HG02763 (cell line): ENCODE data around the gene ANKRD28.

Source experiments
- ATAC-seq: cut with Tn5 transposase; IDR thresholded peaks from one replicate; pipeline ENCODE4 v1.9.1; 2021; ENCODE audit warnings: mild to moderate bottlenecking, moderate library complexity; ENCODE audit not compliant: unreplicated experiment

The ANKRD28 gene

DNA sequence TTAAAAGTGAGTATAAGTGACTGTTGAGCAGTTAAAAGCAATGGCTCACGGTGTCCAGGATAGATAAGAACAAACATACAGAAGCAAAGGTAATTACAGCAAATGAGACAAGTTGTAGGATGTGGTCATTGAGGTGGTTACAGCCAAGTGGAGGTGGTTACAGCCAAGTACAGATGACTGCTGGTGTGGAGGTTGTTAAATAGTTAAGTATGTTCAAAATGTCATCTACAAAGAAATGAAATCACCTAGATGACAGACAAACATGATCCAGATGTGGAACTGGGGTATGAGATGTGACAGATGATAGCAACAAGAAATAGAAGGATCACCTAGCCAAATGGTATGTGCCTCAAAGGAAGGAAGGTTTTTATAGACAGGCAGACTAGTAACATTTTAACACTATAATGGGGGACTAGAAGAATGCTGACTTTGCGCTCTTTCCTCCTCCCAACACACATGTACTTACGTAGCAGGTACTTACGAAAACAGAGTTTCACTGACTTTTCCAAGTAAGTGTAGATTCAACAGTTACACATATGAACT lies 6.8 kb upstream of the ANKRD28 start:
- no peak for ATAC-seq

DNA sequence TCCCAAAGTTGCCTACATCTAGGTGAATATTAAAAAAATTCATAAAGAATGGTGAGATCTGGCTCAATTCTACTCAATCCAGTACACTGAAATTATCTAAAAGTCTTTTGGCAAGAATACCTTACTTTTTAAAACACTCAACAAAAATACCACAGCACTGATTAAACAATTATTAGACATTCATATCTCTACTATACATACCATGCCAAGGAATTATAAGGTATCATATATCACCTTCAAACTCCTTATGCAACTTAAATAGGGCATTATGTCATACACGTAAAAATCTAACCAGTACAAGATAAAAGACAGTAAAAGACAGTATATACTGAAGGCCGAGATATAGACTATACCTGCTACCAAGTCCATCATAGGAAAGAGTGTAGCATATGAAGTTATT lies 6.1 kb upstream of the ANKRD28 start:
- ATAC-seq, result no peak

DNA sequence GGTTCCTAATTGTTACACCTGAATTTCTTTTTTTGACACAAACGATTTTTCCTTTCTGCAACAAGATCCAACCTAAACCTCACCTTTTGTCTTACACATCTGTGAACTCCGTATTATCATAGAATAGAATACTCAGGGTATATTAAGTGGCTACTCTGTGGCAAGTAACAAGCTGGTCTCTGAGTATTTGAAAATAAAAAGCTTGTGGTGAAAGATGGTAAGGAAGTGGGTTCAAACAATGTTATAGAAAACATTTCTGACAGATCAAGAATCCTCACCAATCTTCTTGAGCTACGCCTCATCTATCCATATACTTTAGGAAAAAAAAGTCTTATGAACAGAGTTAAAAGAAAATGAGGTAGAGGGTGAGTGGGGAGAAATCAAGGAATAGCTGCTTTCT lies 3.5 kb upstream of the ANKRD28 start:
- ATAC-seq, result no peak

- no peak for ATAC-seq
These were observed 3.0 kb upstream of the ANKRD28 start for GRCh38 chr3:15800780-15801179.

DNA sequence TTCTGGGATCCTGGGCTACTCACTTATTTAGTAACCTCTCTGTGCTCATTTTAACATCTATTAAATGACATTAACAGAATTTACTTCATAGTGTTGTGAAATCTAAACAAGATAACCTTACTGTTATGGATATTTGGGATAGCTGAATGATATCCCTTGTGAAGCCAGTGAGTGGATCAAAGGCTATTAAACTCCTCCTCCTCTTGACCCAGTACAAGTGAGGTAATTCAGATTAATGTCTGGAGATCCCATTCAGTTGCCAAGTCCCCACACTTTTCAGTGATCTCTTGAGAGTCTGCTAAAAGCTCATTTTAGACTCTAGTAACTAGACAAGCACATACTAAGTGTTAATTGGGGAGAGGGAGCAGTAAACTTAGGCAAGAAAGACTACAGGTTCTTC lies 2.5 kb upstream of the ANKRD28 start:
- no peak for ATAC-seq

DNA sequence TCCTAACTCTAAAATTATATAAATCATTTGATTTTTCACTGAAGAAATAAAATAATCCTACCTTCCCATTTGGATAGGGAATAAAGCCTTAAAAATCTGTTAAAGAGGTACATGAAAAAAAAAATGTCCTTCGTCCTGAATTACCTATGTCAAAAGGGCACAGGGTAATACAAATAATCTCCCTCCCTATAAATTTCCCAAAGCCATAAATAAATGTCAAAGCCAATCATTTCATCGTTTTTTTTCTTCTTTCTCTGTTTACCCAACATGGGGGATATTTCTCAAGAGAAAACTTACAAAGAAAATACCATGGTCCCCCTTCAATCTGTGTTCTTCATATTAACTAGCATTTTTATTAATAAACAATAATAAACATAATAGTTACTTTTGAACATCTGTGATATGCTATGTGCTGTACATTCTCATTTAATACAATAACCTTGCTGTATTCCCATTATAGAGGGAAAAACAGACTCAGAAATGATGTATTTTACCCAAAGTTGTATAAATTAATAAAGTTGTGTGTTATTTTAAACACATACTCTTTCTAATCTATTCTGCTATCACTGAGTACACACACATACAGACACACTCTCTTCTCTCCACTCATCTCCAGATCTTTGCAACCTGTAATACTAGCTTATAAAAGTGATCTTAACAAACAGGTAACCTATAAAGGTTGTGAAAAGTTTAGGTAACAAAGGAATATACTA lies 910 bp upstream of the ANKRD28 start:
- no peak for ATAC-seq

- no peak for ATAC-seq
These were observed 773 bp downstream of the ANKRD28 start for GRCh38 chr3:15796771-15797641.

DNA sequence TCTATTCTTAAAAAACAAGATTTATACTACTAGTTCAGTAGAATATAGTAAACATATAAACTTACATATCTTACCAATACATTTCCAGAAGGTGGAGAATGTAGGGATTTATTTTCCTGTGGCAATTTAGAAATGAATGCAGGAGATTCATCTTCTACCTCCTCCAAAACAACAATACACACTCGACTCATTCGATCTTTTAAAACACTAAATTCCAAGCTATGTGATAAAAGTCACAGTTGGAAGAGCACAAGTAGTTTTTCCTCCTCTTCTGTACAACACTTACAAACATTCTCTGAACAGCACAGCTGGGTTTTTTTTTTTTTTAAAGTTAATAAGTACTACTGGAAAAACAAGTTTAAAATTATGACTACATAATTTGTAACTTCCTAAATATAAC lies 1.4 kb downstream of the ANKRD28 start:
- ATAC-seq, result no peak

GRCh38 chr3:15795651-15796308 lies 2.0 kb downstream of the ANKRD28 start:
- ATAC-seq, result no peak

DNA sequence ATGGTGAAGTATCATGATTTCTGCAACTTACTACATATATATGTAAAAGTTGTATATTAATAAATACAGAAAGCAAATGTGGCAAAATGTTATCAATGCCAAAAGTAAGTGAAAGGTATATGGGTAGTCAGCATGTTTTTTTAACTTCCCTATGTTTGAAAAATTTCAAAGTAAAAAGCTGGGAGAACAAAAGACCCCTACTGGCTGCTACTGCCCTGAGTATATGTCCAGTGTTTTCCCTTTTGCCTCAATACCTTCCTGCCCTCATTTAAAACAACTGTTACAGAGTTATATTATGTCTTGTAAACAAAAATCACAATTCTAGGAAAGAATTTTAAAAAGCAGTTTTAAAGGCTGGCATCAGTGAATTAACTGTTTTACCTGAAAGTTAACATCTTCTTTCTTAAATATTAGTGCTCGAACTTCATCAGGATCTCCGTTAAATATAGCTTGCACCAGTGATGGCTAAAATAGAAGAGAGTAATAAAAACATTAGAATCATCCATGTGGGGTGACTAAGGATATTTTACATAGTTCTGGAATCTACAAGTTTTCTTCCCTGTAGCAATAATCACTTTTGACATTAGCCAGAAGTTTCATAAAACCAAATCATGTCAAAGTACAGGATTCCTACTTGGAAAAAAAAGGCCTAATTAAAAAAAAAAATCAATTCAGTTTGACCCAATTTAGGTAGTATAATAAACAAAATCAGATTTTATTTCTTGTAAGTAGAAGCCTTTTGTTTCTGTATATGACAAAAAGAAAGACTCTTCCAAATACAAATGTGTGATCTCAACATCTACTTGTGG lies 2.7 kb downstream of the ANKRD28 start:
- no peak for ATAC-seq

GRCh38 chr3:15794303-15794771 lies 3.4 kb downstream of the ANKRD28 start:
- ATAC-seq, result no peak

GRCh38 chr3:15791525-15791924 lies 6.3 kb downstream of the ANKRD28 start:
- ATAC-seq, result no peak

GRCh38 chr3:15787941-15788340 lies 9.8 kb downstream of the ANKRD28 start:
- ATAC-seq, result no peak

DNA sequence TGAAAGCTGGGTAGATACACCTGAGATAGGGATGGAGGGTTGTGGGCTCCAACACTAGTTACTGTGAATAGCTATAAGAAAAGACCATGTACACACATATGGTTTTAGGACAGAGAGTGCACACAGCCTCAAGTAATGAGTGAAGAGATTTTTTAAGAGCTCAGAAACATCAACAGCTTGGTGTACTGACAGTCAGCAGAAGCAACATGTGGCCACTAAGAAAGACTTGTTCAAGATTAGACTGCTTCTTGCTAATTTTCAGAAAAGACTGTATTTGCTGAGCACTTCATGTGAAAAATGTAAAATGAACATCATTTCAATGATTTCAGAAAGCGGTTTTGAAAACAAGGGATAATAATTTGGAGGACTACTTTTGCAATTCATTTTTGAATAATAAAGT lies 10.3 kb downstream of the ANKRD28 start:
- no peak for ATAC-seq

GRCh38 chr3:15783361-15783969 lies 14.3 kb downstream of the ANKRD28 start:
- no peak for ATAC-seq

GRCh38 chr3:15782429-15782828 lies 15.3 kb downstream of the ANKRD28 start:
- no peak for ATAC-seq

DNA sequence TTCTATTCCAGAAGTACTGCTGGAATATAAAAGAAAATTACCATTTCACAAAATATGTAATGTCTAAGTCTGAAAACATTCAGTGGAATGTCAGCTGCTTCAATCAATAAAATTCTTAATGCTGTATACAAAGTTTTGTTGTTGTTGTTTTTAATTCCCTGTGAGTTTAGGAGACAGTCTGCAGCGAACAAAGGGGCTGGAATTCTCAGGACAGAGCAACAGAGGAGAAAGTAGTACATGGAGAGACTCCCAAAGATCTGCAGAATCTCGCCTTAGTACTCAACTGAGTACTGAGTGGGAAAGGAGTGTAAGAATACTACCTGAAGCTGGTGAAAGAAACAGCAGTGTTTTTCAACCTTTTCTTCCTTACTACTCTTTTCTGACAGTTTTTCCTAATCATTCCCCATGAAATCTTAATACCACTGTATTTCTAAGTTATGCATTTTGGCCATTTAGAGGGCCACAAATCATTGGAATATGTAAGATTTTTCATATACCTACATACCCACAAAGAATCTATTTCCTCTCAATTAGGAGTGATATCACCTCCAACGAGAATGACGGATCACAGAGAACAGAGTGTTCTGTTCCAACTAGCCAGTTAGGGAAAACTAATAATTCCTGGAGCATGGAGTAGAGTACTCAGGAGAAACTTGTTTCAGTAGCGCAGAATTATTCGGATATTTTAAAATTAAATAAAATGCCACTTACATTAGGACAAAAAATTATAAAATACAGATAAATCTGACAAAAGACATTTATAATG lies 16.0 kb downstream of the ANKRD28 start:
- ATAC-seq, result no peak

- no peak for ATAC-seq
These were observed 16.6 kb downstream of the ANKRD28 start for GRCh38 chr3:15781131-15781530.

DNA sequence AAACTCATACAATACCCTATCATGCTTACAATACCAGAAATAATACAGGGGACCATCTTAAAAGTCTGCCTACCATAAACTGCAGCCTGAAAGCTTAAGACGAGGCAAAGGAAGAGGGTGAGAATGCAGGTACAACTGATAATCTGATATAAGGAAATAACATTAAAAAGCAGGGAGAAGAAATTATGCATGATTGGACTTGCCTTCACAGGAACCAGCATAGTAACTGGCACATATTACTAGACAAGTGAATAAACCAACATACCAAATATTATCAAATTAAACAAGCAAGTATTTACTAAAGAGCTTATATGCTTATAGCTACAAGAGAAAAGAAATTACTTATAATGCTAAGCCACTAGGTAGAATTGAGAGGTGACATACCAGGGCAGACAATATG lies 18.7 kb downstream of the ANKRD28 start:
- no peak for ATAC-seq
